HTERT RPE-1 (cell line): ENCODE data around the gene DNAJB5.

Experiments used
- in situ Hi-C: fragments of 300-500 bp; cut with MboI; formaldehyde crosslinking; loops from 4 replicates; pipeline ENCODE4 v1.14.3; 2020; ENCODE audit warnings: low sequenced_read_pairs

The DNAJB5 gene

GRCh38 chr9:34983209-34983608, 6.3 kb upstream of the DNAJB5 start:
- in situ Hi-C loops: no loop called here

GRCh38 chr9:34984049-34984448, 5.5 kb upstream of the DNAJB5 start:
- in situ Hi-C loops: no loop called here

- in situ Hi-C loops: no loop called here
Measured at GRCh38 chr9:34985311-34985899, 4.1 kb upstream of the DNAJB5 start.

GRCh38 chr9:34986540-34987047, 3.0 kb upstream of the DNAJB5 start:
- in situ Hi-C loops: no loop called here

- in situ Hi-C loops: no loop called here
Measured at GRCh38 chr9:34987160-34987901, 2.2 kb upstream of the DNAJB5 start.

GRCh38 chr9:34988218-34989002, 1.1 kb upstream of the DNAJB5 start:
- in situ Hi-C loops: no loop called here

GRCh38 chr9:34989946-34990635, 546 bp downstream of the DNAJB5 start:
- in situ Hi-C loops: no loop called here

GRCh38 chr9:34990908-34991606, 1.5 kb downstream of the DNAJB5 start:
- in situ Hi-C loops: no loop called here

- in situ Hi-C loops: no loop called here
Measured at GRCh38 chr9:34991607-34992375, 2.2 kb downstream of the DNAJB5 start.

GRCh38 chr9:34992376-34992951, 2.9 kb downstream of the DNAJB5 start:
- in situ Hi-C loops: no loop called here

GRCh38 chr9:34993502-34994259, 4.1 kb downstream of the DNAJB5 start:
- in situ Hi-C loops: no loop called here

GRCh38 chr9:34994260-34994899, 4.8 kb downstream of the DNAJB5 start:
- in situ Hi-C loops: no loop called here

- in situ Hi-C loops: no loop called here
Measured at GRCh38 chr9:34994900-34995669, 5.5 kb downstream of the DNAJB5 start.

- in situ Hi-C loops: no loop called here
Measured at GRCh38 chr9:34995670-34996060, 6.1 kb downstream of the DNAJB5 start.

- in situ Hi-C loops: no loop called here
Measured at GRCh38 chr9:34996181-34996904, 6.8 kb downstream of the DNAJB5 start.

GRCh38 chr9:34996905-34997279, 7.3 kb downstream of the DNAJB5 start:
- in situ Hi-C loops: no loop called here

GRCh38 chr9:34997379-34997781, 7.8 kb downstream of the DNAJB5 start:
- in situ Hi-C loops: no loop called here
